IMR-90 (cell line): ENCODE data around the gene ITK. TPM values are rescaled to one million over a fixed set of nuclear protein-coding genes. Genes with fewer than 3 reads are reported as not detected.

ENCODE experiments used
- ATAC-seq: fragments of 200-7000 bp; cut with Tn5 transposase; 2 replicates; pipeline ENCODE4 v1.9.1; 2020; ENCODE audit warnings: low read depth, mild to moderate bottlenecking, moderate library complexity
- BruUV-seq: library from RNA; stranded (reverse); fragments of 400-500 nt; replicated peaks from 2 replicates; lab custom pipeline; 2021; lab: Mats Ljungman, UMichigan
- CTCF ChIA-PET: fragments of 300-600 bp; formaldehyde crosslinking; extraction: SDS; loops from one replicate; lab custom pipeline; 2021; ENCODE audit warnings: antibody characterized with exemption; lab: Yijun Ruan, JAX
- POLR2A ChIA-PET: fragments of 300-600 bp; sonication (Branson Sonifier 250); formaldehyde crosslinking; loops from one replicate; lab custom pipeline; 2022; ENCODE audit warnings: antibody characterized with exemption; ENCODE audit not compliant: unreplicated experiment; lab: Charles Lee
- DNase-seq: peaks from one replicate; pipeline ENCODE4 v3.0.0; 2013
- H2AFZ ChIP-seq: replicated peaks from 2 replicates; pipeline ENCODE3; 2013; ENCODE audit warnings: low read length, mild to moderate bottlenecking; ENCODE audit not compliant: poor library complexity
- H2AK5ac ChIP-seq: 2 replicates; pipeline ENCODE4 v1.6.1; 2013; ENCODE audit warnings: low read depth, low read length, inconsistent platforms
- H2AK9ac ChIP-seq: replicated peaks from 2 replicates; pipeline ENCODE3; 2013; ENCODE audit warnings: mild to moderate bottlenecking, low read depth, low read length, moderate library complexity; ENCODE audit not compliant: poor library complexity
- H2BK120ac ChIP-seq: 2 replicates; pipeline ENCODE4 v1.6.1; 2013; ENCODE audit warnings: low read depth, low read length, inconsistent platforms
- H2BK15ac ChIP-seq: 3 replicates; pipeline ENCODE4 v1.6.1; 2013; ENCODE audit warnings: low read depth, low read length, inconsistent platforms
- H2BK20ac ChIP-seq: 2 replicates; pipeline ENCODE4 v1.6.1; 2013; ENCODE audit warnings: low read depth, mild to moderate bottlenecking, inconsistent platforms, low read length, moderate library complexity
- H2BK5ac ChIP-seq: 2 replicates; pipeline ENCODE4 v1.6.1; 2013; ENCODE audit warnings: mild to moderate bottlenecking, low read depth, low read length, inconsistent platforms; ENCODE audit not compliant: poor library complexity, severe bottlenecking
- H3K14ac ChIP-seq: replicated peaks from 2 replicates; pipeline ENCODE4 v1.6.1; 2013; ENCODE audit warnings: low read depth, low read length, inconsistent platforms
- H3K18ac ChIP-seq: 2 replicates; pipeline ENCODE4 v1.6.1; 2013; ENCODE audit warnings: low read depth, low read length, control low read depth
- H3K23ac ChIP-seq: 2 replicates; pipeline ENCODE4 v1.6.1; 2013; ENCODE audit warnings: low read depth, low read length, inconsistent platforms
- H3K27ac ChIP-seq: 2 replicates; pipeline ENCODE4 v1.5.1; 2013; ENCODE audit warnings: mild to moderate bottlenecking, control low read depth, low read length; ENCODE audit not compliant: insufficient read depth
- H3K27me3 ChIP-seq: 2 replicates; pipeline ENCODE4 v1.6.1; 2013; ENCODE audit warnings: low read length; ENCODE audit not compliant: control insufficient read depth, insufficient read depth
- H3K36me3 ChIP-seq: 2 replicates; pipeline ENCODE4 v1.6.1; 2013; ENCODE audit warnings: low read length, mixed read lengths; ENCODE audit not compliant: control insufficient read depth, insufficient read depth
- H3K4ac ChIP-seq: 2 replicates; pipeline ENCODE4 v1.6.1; 2013; ENCODE audit warnings: low read depth, low read length, inconsistent platforms
- H3K4me1 ChIP-seq: 2 replicates; pipeline ENCODE4 v1.6.1; 2013; ENCODE audit warnings: low read length, mixed read lengths; ENCODE audit not compliant: control insufficient read depth, insufficient read depth
- H3K4me2 ChIP-seq: 2 replicates; pipeline ENCODE4 v1.6.1; 2013; ENCODE audit warnings: low read depth, mild to moderate bottlenecking, control low read depth, low read length, moderate library complexity
- H3K4me3 ChIP-seq: 2 replicates; pipeline ENCODE4 v1.5.1; 2013; ENCODE audit warnings: low read depth, mild to moderate bottlenecking, control low read depth, low read length, moderate library complexity; ENCODE audit not compliant: insufficient read depth
- H3K56ac ChIP-seq: 2 replicates; pipeline ENCODE4 v1.6.1; 2013; ENCODE audit warnings: low read length, inconsistent platforms; ENCODE audit not compliant: insufficient read depth; ENCODE audit errors: extremely low read depth
- H3K79me1 ChIP-seq, 2 experiments: 2 replicates each; pipeline ENCODE4 v1.6.1; 2013; ENCODE audit warnings: low read length in 2 of 2, inconsistent platforms in 1 of 2, low read depth in 1 of 2
- H3K9ac ChIP-seq: 2 replicates; pipeline ENCODE4 v1.6.1; 2013; ENCODE audit warnings: low read depth, low read length, control low read depth
- H3K9me1 ChIP-seq: 2 replicates; pipeline ENCODE4 v1.6.1; 2013; ENCODE audit warnings: low read length, inconsistent platforms; ENCODE audit not compliant: insufficient read depth
- H3K9me3 ChIP-seq: 2 replicates; pipeline ENCODE4 v1.6.1; 2013; ENCODE audit warnings: low read length; ENCODE audit not compliant: control insufficient read depth, insufficient read depth
- H4K20me1 ChIP-seq: 2 replicates; pipeline ENCODE4 v1.6.1; 2013; ENCODE audit warnings: low read length, inconsistent platforms; ENCODE audit not compliant: insufficient read depth
- H4K5ac ChIP-seq: 2 replicates; pipeline ENCODE4 v1.6.1; 2013; ENCODE audit warnings: mild to moderate bottlenecking, low read depth, low read length, control low read depth
- H4K8ac ChIP-seq, 2 experiments: 2 replicates each; pipeline ENCODE4 v1.6.1; 2013; ENCODE audit warnings: low read depth in 2 of 2, low read length in 2 of 2, control low read depth in 1 of 2, inconsistent platforms in 1 of 2
- H4K91ac ChIP-seq: 2 replicates; pipeline ENCODE4 v1.6.1; 2013; ENCODE audit warnings: low read depth, low read length, inconsistent platforms; ENCODE audit not compliant: insufficient read depth
- BHLHE40 ChIP-seq: fragments of 150-350 bp; IDR thresholded peaks from 2 replicates; pipeline ENCODE4 v1.6.1; 2016; ENCODE audit warnings: mild to moderate bottlenecking, low read depth, low read length
- CEBPB ChIP-seq: IDR thresholded peaks from 2 replicates; pipeline ENCODE4 v1.6.1; 2012; ENCODE audit warnings: low read depth, low read length, improper control_type of control experiment
- CHD1 ChIP-seq: IDR thresholded peaks from 2 replicates; pipeline ENCODE4 v1.6.1; 2012; ENCODE audit warnings: low read depth, low read length, improper control_type of control experiment
- FOS ChIP-seq: fragments of 150-350 bp; IDR thresholded peaks from 2 replicates; pipeline ENCODE4 v1.6.1; 2016; ENCODE audit warnings: low read depth, low read length
- MAFK ChIP-seq: IDR thresholded peaks from 2 replicates; pipeline ENCODE4 v1.6.1; 2012; ENCODE audit warnings: low read depth, low read length, improper control_type of control experiment
- MAZ ChIP-seq: IDR thresholded peaks from 2 replicates; pipeline ENCODE4 v1.6.1; 2012; ENCODE audit warnings: low read depth, mild to moderate bottlenecking, low read length, improper control_type of control experiment, moderate library complexity, borderline replicate concordance
- MXI1 ChIP-seq: IDR thresholded peaks from 2 replicates; pipeline ENCODE4 v1.6.1; 2012; ENCODE audit warnings: low read depth, mild to moderate bottlenecking, low read length, moderate library complexity, borderline replicate concordance
- NFE2L2 ChIP-seq: fragments of 150-350 bp; IDR thresholded peaks from 2 replicates; pipeline ENCODE4 v1.6.1; 2016; ENCODE audit warnings: low read depth, mild to moderate bottlenecking, low read length
- POLR2A ChIP-seq: IDR thresholded peaks from 2 replicates; pipeline ENCODE4 v1.6.1; 2012; ENCODE audit warnings: mild to moderate bottlenecking, low read depth, low read length
- RAD21 ChIP-seq: IDR thresholded peaks from 2 replicates; pipeline ENCODE4 v1.6.1; 2012; ENCODE audit warnings: low read length, improper control_type of control experiment
- RCOR1 ChIP-seq: IDR thresholded peaks from 2 replicates; pipeline ENCODE4 v1.6.1; 2012; ENCODE audit warnings: mild to moderate bottlenecking, low read length, improper control_type of control experiment; ENCODE audit not compliant: insufficient replicate concordance
- RFX5 ChIP-seq: IDR thresholded peaks from 2 replicates; pipeline ENCODE4 v1.8.0; 2012; ENCODE audit warnings: low read depth, mild to moderate bottlenecking, low read length, moderate library complexity
- SMC3 ChIP-seq: fragments of 150-350 bp; IDR thresholded peaks from 2 replicates; pipeline ENCODE4 v1.6.1; 2016; ENCODE audit warnings: low read depth, mild to moderate bottlenecking, antibody characterized with exemption, low read length, moderate library complexity
- WGBS, 2 experiments: methylation state at CpG; one replicate each; pipeline versions ENCODE4 v1.1.5 to v1.1.7; 2013; ENCODE audit warnings: missing lambda C conversion rate in 2 of 2; ENCODE audit not compliant: insufficient read length in 1 of 2; ENCODE audit errors: extremely low coverage in 2 of 2; 5-methylcytosine and 5-hydroxymethylcytosine counted together
- dilution Hi-C: fragments of 300-500 bp; cut with HindIII; formaldehyde crosslinking; loops from one replicate; pipeline ENCODE4 v1.14.3; 2018; ENCODE audit warnings: low sequenced_read_pairs; ENCODE audit not compliant: unreplicated experiment
- in situ Hi-C: fragments of 300-500 bp; cut with MboI; formaldehyde crosslinking; loops from 3 replicates; pipeline ENCODE4 v1.14.3; 2019; ENCODE audit warnings: low sequenced_read_pairs, inconsistent platforms, mixed read lengths
- intact Hi-C: fragments of 100-400 bp; cut with micrococcal nuclease; formaldehyde crosslinking; loops from 2 replicates; pipeline ENCODE4 v1.10.0; 2022
- polyA plus RNA-seq, 3 experiments: library from polyadenylated mRNA; depleted of rRNA; stranded (reverse); fragments of >200 nt; gene quantifications; 2 replicates each; pipeline ENCODE4 v1.2.3, GENCODE V29; 2012; ENCODE audit warnings: low replicate concordance in 1 of 3
- total RNA-seq: library from RNA; depleted of rRNA; stranded (reverse); fragments of >200 nt; gene quantifications from 2 replicates; pipeline ENCODE4 v1.2.3, GENCODE V29; 2012
- TF ChIP-seq, protein P1 (sequence below): fragments of 150-350 bp; IDR thresholded peaks from 2 replicates; pipeline ENCODE4 v1.6.1; 2016; ENCODE audit warnings: low read depth, mild to moderate bottlenecking, low read length, moderate library complexity, borderline replicate concordance
- TF ChIP-seq, protein P2 (sequence below): conservative IDR thresholded peaks from 2 replicates; pipeline ENCODE4 v1.5.1; 2012; ENCODE audit warnings: mild to moderate bottlenecking, low read depth, low read length, improper control_type of control experiment
- TF ChIP-seq, protein P3 (sequence below): fragments of 150-350 bp; IDR thresholded peaks from 2 replicates; pipeline ENCODE4 v1.6.1; 2017; ENCODE audit warnings: mild to moderate bottlenecking, antibody characterized with exemption, low read length, low read depth

Gene ITK
- total and polyA plus RNA-seq, 2 of the 4 experiments (the other 2 are of a cell fraction) = not detected

DNA sequence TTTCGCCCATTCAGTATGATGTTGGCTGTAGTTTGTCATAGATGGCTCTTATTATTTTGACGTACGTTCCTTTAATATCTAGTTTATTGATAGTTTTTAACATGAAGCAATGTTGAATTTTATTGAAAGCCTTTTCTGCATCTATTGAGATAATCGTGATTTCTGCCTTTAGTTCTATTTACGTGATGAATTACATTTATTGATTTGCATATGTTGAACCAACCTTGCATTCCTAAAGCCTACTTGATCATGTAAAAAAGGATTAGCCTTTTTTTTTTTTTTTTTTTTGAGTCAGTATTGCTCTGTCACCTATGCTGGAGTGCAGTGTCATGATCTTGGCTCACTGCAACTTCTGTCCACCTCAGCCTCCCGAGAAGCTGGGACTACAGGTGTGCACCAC, 25.1 kb downstream of the ITK start:
- no peak overlapping the region for H3K4me3 ChIP-seq
- WGBS, 2 experiments = no CpG with 5 or more reads among the region's 6 CpGs
- intact Hi-C loops (no loop called here), in situ Hi-C loops (no loop called here), dilution Hi-C loops (no loop called here)
- TF ChIP-seq CEBPB (no peak), RCOR1 (no peak), MXI1 (no peak), CHD1 (no peak), MAZ (no peak), POLR2A (no peak), RFX5 (no peak), SMC3 (no peak), FOS (no peak), RAD21 (no peak), MAFK (no peak), NFE2L2 (no peak), BHLHE40 (no peak)
- TF ChIP-seq, protein P1, sequence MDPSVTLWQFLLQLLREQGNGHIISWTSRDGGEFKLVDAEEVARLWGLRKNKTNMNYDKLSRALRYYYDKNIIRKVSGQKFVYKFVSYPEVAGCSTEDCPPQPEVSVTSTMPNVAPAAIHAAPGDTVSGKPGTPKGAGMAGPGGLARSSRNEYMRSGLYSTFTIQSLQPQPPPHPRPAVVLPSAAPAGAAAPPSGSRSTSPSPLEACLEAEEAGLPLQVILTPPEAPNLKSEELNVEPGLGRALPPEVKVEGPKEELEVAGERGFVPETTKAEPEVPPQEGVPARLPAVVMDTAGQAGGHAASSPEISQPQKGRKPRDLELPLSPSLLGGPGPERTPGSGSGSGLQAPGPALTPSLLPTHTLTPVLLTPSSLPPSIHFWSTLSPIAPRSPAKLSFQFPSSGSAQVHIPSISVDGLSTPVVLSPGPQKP = no peak
- TF ChIP-seq, protein P2, sequence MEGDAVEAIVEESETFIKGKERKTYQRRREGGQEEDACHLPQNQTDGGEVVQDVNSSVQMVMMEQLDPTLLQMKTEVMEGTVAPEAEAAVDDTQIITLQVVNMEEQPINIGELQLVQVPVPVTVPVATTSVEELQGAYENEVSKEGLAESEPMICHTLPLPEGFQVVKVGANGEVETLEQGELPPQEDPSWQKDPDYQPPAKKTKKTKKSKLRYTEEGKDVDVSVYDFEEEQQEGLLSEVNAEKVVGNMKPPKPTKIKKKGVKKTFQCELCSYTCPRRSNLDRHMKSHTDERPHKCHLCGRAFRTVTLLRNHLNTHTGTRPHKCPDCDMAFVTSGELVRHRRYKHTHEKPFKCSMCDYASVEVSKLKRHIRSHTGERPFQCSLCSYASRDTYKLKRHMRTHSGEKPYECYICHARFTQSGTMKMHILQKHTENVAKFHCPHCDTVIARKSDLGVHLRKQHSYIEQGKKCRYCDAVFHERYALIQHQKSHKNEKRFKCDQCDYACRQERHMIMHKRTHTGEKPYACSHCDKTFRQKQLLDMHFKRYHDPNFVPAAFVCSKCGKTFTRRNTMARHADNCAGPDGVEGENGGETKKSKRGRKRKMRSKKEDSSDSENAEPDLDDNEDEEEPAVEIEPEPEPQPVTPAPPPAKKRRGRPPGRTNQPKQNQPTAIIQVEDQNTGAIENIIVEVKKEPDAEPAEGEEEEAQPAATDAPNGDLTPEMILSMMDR = no peak
- TF ChIP-seq, protein P3, sequence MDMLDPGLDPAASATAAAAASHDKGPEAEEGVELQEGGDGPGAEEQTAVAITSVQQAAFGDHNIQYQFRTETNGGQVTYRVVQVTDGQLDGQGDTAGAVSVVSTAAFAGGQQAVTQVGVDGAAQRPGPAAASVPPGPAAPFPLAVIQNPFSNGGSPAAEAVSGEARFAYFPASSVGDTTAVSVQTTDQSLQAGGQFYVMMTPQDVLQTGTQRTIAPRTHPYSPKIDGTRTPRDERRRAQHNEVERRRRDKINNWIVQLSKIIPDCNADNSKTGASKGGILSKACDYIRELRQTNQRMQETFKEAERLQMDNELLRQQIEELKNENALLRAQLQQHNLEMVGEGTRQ = no peak
- DNase-seq (no peak), ATAC-seq (no peak)
- H4K91ac ChIP-seq = no peak overlapping the region
- no peak overlapping the region for H2BK15ac ChIP-seq
- H3K27me3 ChIP-seq = no peaks in the 10 kb centered on the region
- H3K9me1 ChIP-seq = no peaks in the 10 kb centered on the region
- no peaks in the 10 kb centered on the region for H4K20me1 ChIP-seq
- H3K18ac ChIP-seq = no peak overlapping the region
- H3K27ac ChIP-seq = no peak overlapping the region
- no peak overlapping the region for H3K14ac ChIP-seq
- no peak overlapping the region for H3K56ac ChIP-seq
- no peaks in the 10 kb centered on the region for H3K79me1 ChIP-seq
- no peak overlapping the region for H3K23ac ChIP-seq
- H2AK9ac ChIP-seq = no peak overlapping the region
- ChIA-PET POLR2A (no interaction called here), CTCF (no interaction called here)
- no peak overlapping the region for H2BK5ac ChIP-seq
- H2AFZ ChIP-seq = no peak overlapping the region
- H3K4me2 ChIP-seq = no peak overlapping the region
- no peak overlapping the region for H4K8ac ChIP-seq
- no peak overlapping the region for H3K4ac ChIP-seq
- no peaks in the 10 kb centered on the region for H3K9me3 ChIP-seq
- H4K5ac ChIP-seq = no peak overlapping the region
- no peaks in the 10 kb centered on the region for H3K36me3 ChIP-seq
- BruUV-seq = no TSS peak
- H2BK20ac ChIP-seq = no peak overlapping the region
- no peak overlapping the region for H2AK5ac ChIP-seq
- no peak overlapping the region for H2BK120ac ChIP-seq
- H3K9ac ChIP-seq = no peak overlapping the region
- H3K4me1 ChIP-seq = no peaks in the 10 kb centered on the region
